ENCODE data around the gene TOGARAM2.

DNA sequence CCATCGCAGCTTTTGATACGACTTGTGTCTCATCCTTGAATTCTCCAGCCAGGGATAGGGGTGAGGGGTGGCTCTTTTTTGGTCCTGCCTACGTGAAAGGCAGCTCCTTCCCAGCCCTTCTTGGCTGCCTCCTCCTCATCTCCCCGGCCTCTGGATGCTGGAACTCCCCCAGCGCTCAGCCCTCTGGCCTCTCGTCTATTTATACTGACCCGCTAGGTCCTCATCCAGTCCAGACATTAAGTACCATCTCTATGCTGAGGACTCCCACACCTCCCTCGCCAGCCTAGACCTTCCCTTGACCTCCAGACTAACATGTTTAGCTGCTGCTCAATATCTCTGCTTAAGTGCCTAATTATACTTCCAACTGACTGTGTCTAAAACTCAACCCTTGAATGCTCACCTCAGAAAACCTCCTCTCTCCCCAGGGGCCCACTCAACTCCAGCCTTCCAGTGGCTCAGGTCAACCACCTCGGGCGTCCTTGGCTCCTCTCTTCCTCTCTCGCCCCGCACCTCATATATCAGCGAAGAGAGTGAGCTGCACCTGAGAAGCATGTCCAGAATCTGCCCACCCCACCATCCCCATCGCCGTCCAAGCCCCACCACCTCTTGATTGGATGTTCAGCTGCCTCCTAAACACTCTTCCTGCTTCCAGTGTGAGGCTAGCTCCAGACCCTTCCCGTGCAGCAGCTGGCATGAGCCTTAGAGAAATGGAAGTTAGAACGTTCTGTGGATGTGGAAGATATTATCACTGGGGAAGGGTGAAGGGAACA, 34.8 kb downstream of the TOGARAM2 start:
- TF ChIP-seq POLR2AphosphoS5 (IDR thresholded peaks at IDR 0.05; ENCODE audit: borderline replicate concordance, low read depth, low read length) (no peak), EZH2 (IDR thresholded peaks at IDR 0.05) (no peak), FOXP2 (optimal IDR thresholded peaks at IDR 0.05; ENCODE audit: control extremely low read depth, extremely low read length, insufficient read depth) (no peak)

All from SK-N-MC (cell line).